Measurements from ENCODE around the gene ATOX1.
"Not testable (repeated sequence)": the region's sequence is repeated elsewhere in the genome, so short reads cannot be mapped to it uniquely, and the experiment has no call there.

Gene ATOX1

GRCh38 chr5:151703227-151703626 lies 55.2 kb downstream of the ATOX1 start:
- DNase-seq (ENCODE audit: low read depth): peak; percentile 87
- no peak for TF ChIP-seq CTCF (IDR thresholded peaks at IDR 0.05; ENCODE audit: insufficient read depth, low read depth, low read length, missing control alignments)
- no peak overlapping the region for H3K4me3 ChIP-seq (ENCODE audit: low read depth, low read length)

GRCh38 chr5:151700820-151701219 lies 57.6 kb downstream of the ATOX1 start:
- no peak for TF ChIP-seq CTCF (IDR thresholded peaks at IDR 0.05; ENCODE audit: insufficient read depth, low read depth, low read length, missing control alignments)
- H3K4me3 ChIP-seq (ENCODE audit: low read depth, low read length): no peak overlapping the region
- peak; percentile 74 for DNase-seq (ENCODE audit: low read depth)

- DNase-seq (ENCODE audit: low read depth): peak; percentile 43
- TF ChIP-seq CTCF (IDR thresholded peaks at IDR 0.05; ENCODE audit: insufficient read depth, low read depth, low read length, missing control alignments): no peak
- H3K4me3 ChIP-seq (ENCODE audit: low read depth, low read length): no peak overlapping the region
These were observed 58.1 kb downstream of the ATOX1 start for GRCh38 chr5:151700296-151700695.

- no peak for DNase-seq (ENCODE audit: low read depth)
- H3K4me3 ChIP-seq (ENCODE audit: low read depth, low read length): no peak overlapping the region
- no peak for TF ChIP-seq CTCF (IDR thresholded peaks at IDR 0.05; ENCODE audit: insufficient read depth, low read depth, low read length, missing control alignments)
These were observed 59.1 kb downstream of the ATOX1 start for GRCh38 chr5:151699071-151699901.

- not testable (repeated sequence) for DNase-seq (ENCODE audit: low read depth); H3K4me3 ChIP-seq (ENCODE audit: low read depth, low read length)
These were observed 60.4 kb downstream of the ATOX1 start for GRCh38 chr5:151698081-151698480.

- H3K4me3 ChIP-seq (ENCODE audit: low read depth, low read length): no peak overlapping the region
- no peak for DNase-seq (ENCODE audit: low read depth)
- no peak for TF ChIP-seq CTCF (IDR thresholded peaks at IDR 0.05; ENCODE audit: insufficient read depth, low read depth, low read length, missing control alignments)
These were observed 61.0 kb downstream of the ATOX1 start for GRCh38 chr5:151697452-151697851.

- H3K4me3 ChIP-seq (ENCODE audit: low read depth, low read length): no peak overlapping the region
- TF ChIP-seq CTCF (IDR thresholded peaks at IDR 0.05; ENCODE audit: insufficient read depth, low read depth, low read length, missing control alignments): no peak
- DNase-seq (ENCODE audit: low read depth): no peak
These were observed 61.9 kb downstream of the ATOX1 start for GRCh38 chr5:151696470-151697061.

All from GM12865 (cell line).